Caco-2 (cell line): ENCODE data around the gene CKAP4. TPM values are rescaled to one million over a fixed set of nuclear protein-coding genes. Genes with fewer than 3 reads are reported as not detected.

Source experiments
- BruUV-seq: library from RNA; stranded (reverse); fragments of 400-500 nt; replicated peaks from 2 replicates; lab custom pipeline; 2021; lab: Mats Ljungman, UMichigan
- CTCF ChIA-PET: fragments of 300-600 bp; sonication (Branson Sonifier 250); formaldehyde crosslinking; loops from one replicate; lab custom pipeline; 2022; ENCODE audit warnings: antibody characterized with exemption; lab: Charles Lee
- POLR2A ChIA-PET: fragments of 300-600 bp; sonication (Branson Sonifier 250); formaldehyde crosslinking; loops from one replicate; lab custom pipeline; 2022; ENCODE audit warnings: antibody characterized with exemption; lab: Charles Lee
- DNase-seq, 2 experiments: peaks; one replicate each; pipeline versions ENCODE4 v3.0.0 to v3.0.0-alpha.2; 2020 to 2022
- H3K27me3 ChIP-seq: replicated peaks from 2 replicates; pipeline ENCODE4 v1.6.0; 2011; ENCODE audit warnings: low read length; ENCODE audit not compliant: control insufficient read depth, insufficient read depth
- H3K36me3 ChIP-seq: 2 replicates; pipeline ENCODE4 v1.5.1; 2011; ENCODE audit warnings: low read length; ENCODE audit not compliant: control insufficient read depth, insufficient read depth
- H3K4me1 ChIP-seq: fragments of 250-450 bp; sonication (Bioruptor Pico); 2 replicates; pipeline ENCODE4 v1.5.1; 2020; ENCODE audit warnings: mild to moderate bottlenecking
- H3K4me3 ChIP-seq: 2 replicates; pipeline ENCODE4 v1.5.1; 2011; ENCODE audit warnings: low read depth, mild to moderate bottlenecking, control low read depth, low read length
- H3K9me3 ChIP-seq: fragments of 250-450 bp; sonication (Bioruptor Pico); 2 replicates; pipeline ENCODE4 v1.5.1; 2020; ENCODE audit warnings: mild to moderate bottlenecking, moderate library complexity
- H3K27ac Mint-ChIP-seq: one replicate; pipeline ENCODE4 v1.8.0; 2022; ENCODE audit warnings: mixed read lengths; ENCODE audit not compliant: unreplicated experiment
- H3K27me3 Mint-ChIP-seq: one replicate; pipeline ENCODE4 v1.8.0; 2022; ENCODE audit warnings: mixed read lengths; ENCODE audit not compliant: insufficient read depth, unreplicated experiment
- H3K36me3 Mint-ChIP-seq: one replicate; pipeline ENCODE4 v1.8.0; 2022; ENCODE audit warnings: mild to moderate bottlenecking, mixed read lengths; ENCODE audit not compliant: insufficient read depth, unreplicated experiment
- H3K4me1 Mint-ChIP-seq: one replicate; pipeline ENCODE4 v1.8.0; 2022; ENCODE audit warnings: low read depth, mixed read lengths; ENCODE audit not compliant: unreplicated experiment
- H3K4me3 Mint-ChIP-seq: one replicate; pipeline ENCODE4 v1.8.0; 2022; ENCODE audit warnings: mild to moderate bottlenecking, moderate library complexity, mixed read lengths; ENCODE audit not compliant: unreplicated experiment
- H3K9me3 Mint-ChIP-seq: one replicate; pipeline ENCODE4 v1.8.0; 2022; ENCODE audit warnings: mixed read lengths; ENCODE audit not compliant: unreplicated experiment
- intact Hi-C: fragments of 100-400 bp; cut with micrococcal nuclease; formaldehyde crosslinking; loops from one replicate; pipeline ENCODE4 v1.10.0; 2022; ENCODE audit not compliant: unreplicated experiment
- total RNA-seq: library from RNA; stranded (reverse); gene quantifications from 2 replicates; pipeline ENCODE4 v1.2.3, GENCODE V29; 2022
- TF ChIP-seq, protein P1 (sequence below), 2 experiments: fragments of 200-600 bp in 1 of 2; IDR thresholded peaks; 1 replicate in 1 of 2; 2 replicates in 1 of 2; pipeline versions ENCODE4 v1.5.1 to v1.8.0; 2011 to 2022; ENCODE audit warnings: antibody characterized with exemption in 1 of 2, control low read depth in 1 of 2, inconsistent platforms in 1 of 2, low read depth in 1 of 2, low read length in 1 of 2, mild to moderate bottlenecking in 1 of 2, moderate library complexity in 1 of 2; ENCODE audit not compliant: insufficient read depth in 1 of 2, severe bottlenecking in 1 of 2, unreplicated experiment in 1 of 2

The CKAP4 gene
- total RNA-seq, 1 experiment from 2014 or later: 63.1 TPM

GRCh38 chr12:106219043-106219442 is 28.8 kb downstream of the CKAP4 start:
- TF ChIP-seq, protein P1, sequence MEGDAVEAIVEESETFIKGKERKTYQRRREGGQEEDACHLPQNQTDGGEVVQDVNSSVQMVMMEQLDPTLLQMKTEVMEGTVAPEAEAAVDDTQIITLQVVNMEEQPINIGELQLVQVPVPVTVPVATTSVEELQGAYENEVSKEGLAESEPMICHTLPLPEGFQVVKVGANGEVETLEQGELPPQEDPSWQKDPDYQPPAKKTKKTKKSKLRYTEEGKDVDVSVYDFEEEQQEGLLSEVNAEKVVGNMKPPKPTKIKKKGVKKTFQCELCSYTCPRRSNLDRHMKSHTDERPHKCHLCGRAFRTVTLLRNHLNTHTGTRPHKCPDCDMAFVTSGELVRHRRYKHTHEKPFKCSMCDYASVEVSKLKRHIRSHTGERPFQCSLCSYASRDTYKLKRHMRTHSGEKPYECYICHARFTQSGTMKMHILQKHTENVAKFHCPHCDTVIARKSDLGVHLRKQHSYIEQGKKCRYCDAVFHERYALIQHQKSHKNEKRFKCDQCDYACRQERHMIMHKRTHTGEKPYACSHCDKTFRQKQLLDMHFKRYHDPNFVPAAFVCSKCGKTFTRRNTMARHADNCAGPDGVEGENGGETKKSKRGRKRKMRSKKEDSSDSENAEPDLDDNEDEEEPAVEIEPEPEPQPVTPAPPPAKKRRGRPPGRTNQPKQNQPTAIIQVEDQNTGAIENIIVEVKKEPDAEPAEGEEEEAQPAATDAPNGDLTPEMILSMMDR (IDR thresholded peaks at IDR 0.05; ENCODE audit: insufficient read depth in 1 of 2, low read depth in 1 of 2, low read length in 1 of 2, severe bottlenecking in 1 of 2, unreplicated experiment in 1 of 2): no peak
- no peak overlapping the region for H3K4me3 Mint-ChIP-seq
- CTCF ChIA-PET: no interaction called here
- Histone ChIP-seq H3K9me3 (peaks cover 11% of the 10 kb centered on the region; the same call in 1 of the 2 replicates), H3K4me3 (no peak overlapping the region), H3K4me1 (no peaks in the 10 kb centered on the region), H3K27me3 (no peaks in the 10 kb centered on the region; the same call in 1 of the 2 replicates), H3K36me3 (no peaks in the 10 kb centered on the region)
- POLR2A ChIA-PET: no interaction called here
- no TSS peak for BruUV-seq
- DNase-seq: no peak
- no peak overlapping the region for H3K27ac Mint-ChIP-seq
- peaks cover 10% of the 10 kb centered on the region for H3K9me3 Mint-ChIP-seq
- peaks cover 6% of the 10 kb centered on the region for H3K27me3 Mint-ChIP-seq
- intact Hi-C loops: no loop called here
- peaks cover 7% of the 10 kb centered on the region for H3K4me1 Mint-ChIP-seq
- no peaks in the 10 kb centered on the region for H3K36me3 Mint-ChIP-seq

DNA sequence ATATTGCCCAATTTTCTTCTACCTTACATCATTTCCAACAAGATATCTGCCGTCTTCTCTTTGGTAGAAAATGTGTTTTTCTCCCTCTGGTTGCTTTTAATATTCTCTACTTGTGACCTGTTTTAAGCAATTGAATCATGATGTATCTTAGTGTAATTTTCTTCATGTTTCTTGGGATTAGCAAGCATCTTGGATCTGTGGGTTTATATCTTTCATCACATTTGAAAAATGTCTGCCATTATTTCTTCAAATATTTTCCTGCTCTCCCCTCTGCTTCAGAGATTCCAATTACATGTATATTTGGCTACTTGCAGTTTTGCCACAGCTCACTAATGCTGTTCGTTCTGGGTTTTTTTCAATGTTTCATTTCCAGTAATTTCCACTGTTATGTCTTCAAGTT is 30.1 kb downstream of the CKAP4 start:
- TF ChIP-seq, protein P1 (IDR thresholded peaks at IDR 0.05; ENCODE audit: insufficient read depth in 1 of 2, low read depth in 1 of 2, low read length in 1 of 2, severe bottlenecking in 1 of 2, unreplicated experiment in 1 of 2): no peak
- intact Hi-C loops: no loop called here
- Histone ChIP-seq H3K9me3 (peaks cover 11% of the 10 kb centered on the region; the same call in 1 of the 2 replicates), H3K36me3 (no peaks in the 10 kb centered on the region), H3K4me1 (no peaks in the 10 kb centered on the region), H3K4me3 (no peak overlapping the region), H3K27me3 (no peaks in the 10 kb centered on the region; the same call in 1 of the 2 replicates)
- no TSS peak for BruUV-seq
- ChIA-PET POLR2A (no interaction called here), CTCF (no interaction called here)
- H3K9me3 Mint-ChIP-seq: peaks cover 10% of the 10 kb centered on the region
- H3K27ac Mint-ChIP-seq: no peak overlapping the region
- H3K4me3 Mint-ChIP-seq: no peak overlapping the region
- peaks cover 6% of the 10 kb centered on the region for H3K27me3 Mint-ChIP-seq
- H3K36me3 Mint-ChIP-seq: no peaks in the 10 kb centered on the region
- peaks cover 7% of the 10 kb centered on the region for H3K4me1 Mint-ChIP-seq
- DNase-seq: no peak

DNA sequence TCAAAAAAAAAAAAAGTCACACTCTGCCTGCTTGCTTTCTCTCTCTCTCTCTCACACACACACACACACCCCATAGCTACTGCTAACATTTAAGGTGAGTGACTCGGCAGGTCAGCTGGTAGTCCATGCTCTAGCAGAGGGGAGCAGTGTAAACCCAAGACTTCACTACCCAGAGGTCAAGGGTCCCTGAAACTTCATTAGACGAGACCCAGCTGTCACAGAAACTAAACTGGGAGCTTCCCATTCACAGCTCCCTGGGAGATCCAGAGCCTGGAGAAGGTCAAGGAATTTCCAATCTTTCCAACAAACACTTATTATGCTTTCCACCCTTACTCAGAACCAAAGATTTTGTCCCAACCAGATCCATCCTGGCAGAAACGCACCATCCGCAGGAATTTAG is 33.2 kb downstream of the CKAP4 start:
- H3K4me1 ChIP-seq: no peaks in the 10 kb centered on the region
- peaks cover 7% of the 10 kb centered on the region for H3K4me1 Mint-ChIP-seq
- TF ChIP-seq, protein P1 (IDR thresholded peaks at IDR 0.05; ENCODE audit: insufficient read depth in 1 of 2, low read depth in 1 of 2, low read length in 1 of 2, severe bottlenecking in 1 of 2, unreplicated experiment in 1 of 2): no peak
- no TSS peak for BruUV-seq
- no peak overlapping the region for H3K4me3 ChIP-seq
- no peaks in the 10 kb centered on the region for H3K36me3 ChIP-seq
- intact Hi-C loops: no loop called here
- H3K9me3 Mint-ChIP-seq: peaks cover 10% of the 10 kb centered on the region
- H3K27me3 Mint-ChIP-seq: peaks cover 13% of the 10 kb centered on the region
- no peak for DNase-seq
- POLR2A ChIA-PET: no interaction called here
- H3K27ac Mint-ChIP-seq: no peak overlapping the region
- no peak overlapping the region for H3K4me3 Mint-ChIP-seq
- CTCF ChIA-PET: no interaction called here
- H3K9me3 ChIP-seq: peaks cover 11% of the 10 kb centered on the region; the same call in 1 of the 2 replicates
- no peaks in the 10 kb centered on the region; the same call in 1 of the 2 replicates for H3K27me3 ChIP-seq
- H3K36me3 Mint-ChIP-seq: no peaks in the 10 kb centered on the region
